GM12892 (cell line): ENCODE data around the gene NADSYN1.

Experiments
- DNase-seq: peaks from one replicate; pipeline ENCODE4 v3.0.0; 2011; ENCODE audit not compliant: insufficient read length
- FAIRE-seq: peaks from 2 replicates; lab custom pipeline; 2011; peaks lifted over from hg19 to GRCh38; lab: Jason Lieb, UNC
- POLR2A ChIP-seq: IDR thresholded peaks from 2 replicates; pipeline ENCODE4 v1.6.1; 2011; ENCODE audit warnings: low read depth, low read length, control low read depth
- POLR2AphosphoS5 ChIP-seq: IDR thresholded peaks from 2 replicates; pipeline ENCODE4 v1.6.1; 2011; ENCODE audit warnings: low read depth, low read length, control low read depth
- TAF1 ChIP-seq: IDR thresholded peaks from 2 replicates; pipeline ENCODE4 v1.6.1; 2011; ENCODE audit warnings: low read depth, mild to moderate bottlenecking, control low read depth, low read length, borderline replicate concordance

The NADSYN1 gene

DNA sequence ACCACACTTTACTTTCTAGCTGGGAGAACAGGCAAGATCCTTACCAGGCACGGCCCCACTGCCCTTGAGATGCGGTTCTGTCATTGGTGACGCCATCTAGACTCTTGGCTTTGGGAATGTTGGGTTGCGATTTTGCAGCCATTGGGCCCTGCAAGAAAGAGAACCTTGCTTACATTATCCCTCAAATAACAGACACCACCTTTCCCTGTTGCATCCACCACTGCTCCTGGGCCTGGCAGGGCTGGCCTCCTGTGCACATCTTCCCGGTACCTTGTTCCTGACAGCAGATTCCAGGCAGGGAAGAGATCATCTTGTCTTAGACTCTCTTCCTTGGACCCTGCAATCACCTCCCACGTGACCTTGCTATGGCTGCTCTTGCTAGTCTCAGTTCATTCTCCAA lies 8.2 kb upstream of the NADSYN1 start:
- no peak for DNase-seq
- no peak for TF ChIP-seq TAF1
- no peak for FAIRE-seq

DNA sequence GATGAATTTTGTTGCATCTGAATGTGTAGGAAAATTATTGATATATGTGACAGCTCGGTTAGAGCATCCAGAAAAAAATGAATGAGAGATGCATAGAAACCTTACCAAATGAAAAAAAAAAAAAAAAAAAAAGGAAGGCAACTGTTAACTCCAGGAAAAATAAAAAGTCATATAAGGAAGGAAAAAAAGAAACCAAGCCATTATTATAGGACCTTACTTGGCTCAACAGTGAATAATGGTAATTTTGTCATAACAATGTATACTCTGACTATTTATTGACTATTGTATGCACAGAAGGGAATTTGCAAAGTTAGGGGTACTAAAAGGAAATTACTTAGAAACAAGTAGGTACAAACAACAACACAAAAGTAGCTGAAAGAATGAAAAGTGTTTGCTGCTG lies 6.9 kb upstream of the NADSYN1 start:
- no peak for FAIRE-seq

DNA sequence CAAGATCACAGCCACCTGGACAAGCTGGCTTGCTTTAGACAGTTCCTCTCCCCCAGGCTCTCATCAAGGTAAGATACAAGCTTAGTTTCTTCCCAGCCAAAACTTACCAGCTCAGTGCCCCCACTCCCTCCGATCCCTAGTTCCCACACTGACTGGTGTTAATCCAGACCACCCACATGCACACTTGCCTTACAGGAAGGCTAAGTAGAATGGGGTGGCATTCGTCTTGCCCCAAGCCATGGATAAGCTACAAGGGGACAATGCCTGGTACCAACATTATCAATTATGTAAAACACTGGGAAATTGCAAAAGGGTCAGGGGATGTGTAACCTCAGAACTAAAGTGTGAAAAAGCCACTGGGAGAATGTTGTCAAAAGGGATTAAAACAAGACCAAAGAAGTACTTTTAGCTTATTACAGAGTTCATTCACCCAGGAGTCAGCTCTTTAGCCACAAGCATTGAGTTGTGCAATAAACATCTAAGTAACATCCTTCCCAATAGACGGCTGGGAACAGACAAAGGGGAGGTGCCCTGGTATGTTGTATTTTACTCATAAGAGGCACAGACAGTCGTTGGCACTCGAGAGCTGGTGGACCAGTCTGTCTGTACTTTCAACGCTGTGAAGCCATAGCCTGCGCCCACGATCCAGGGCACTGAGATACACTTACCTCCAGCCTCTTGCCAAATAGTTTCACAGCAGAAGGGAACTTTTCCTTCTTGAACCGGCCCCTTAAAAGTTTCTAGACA lies 5.9 kb upstream of the NADSYN1 start:
- peak; percentile 21 for FAIRE-seq
- TF ChIP-seq TAF1: no peak
- no peak for TF ChIP-seq POLR2AphosphoS5
- no peak for TF ChIP-seq POLR2A
- no peak for DNase-seq

More for the DNA sequence above, 6.9 kb upstream of the NADSYN1 start:
- no peak for DNase-seq
- TF ChIP-seq POLR2AphosphoS5 (no peak), TAF1 (no peak), POLR2A (no peak)

DNA sequence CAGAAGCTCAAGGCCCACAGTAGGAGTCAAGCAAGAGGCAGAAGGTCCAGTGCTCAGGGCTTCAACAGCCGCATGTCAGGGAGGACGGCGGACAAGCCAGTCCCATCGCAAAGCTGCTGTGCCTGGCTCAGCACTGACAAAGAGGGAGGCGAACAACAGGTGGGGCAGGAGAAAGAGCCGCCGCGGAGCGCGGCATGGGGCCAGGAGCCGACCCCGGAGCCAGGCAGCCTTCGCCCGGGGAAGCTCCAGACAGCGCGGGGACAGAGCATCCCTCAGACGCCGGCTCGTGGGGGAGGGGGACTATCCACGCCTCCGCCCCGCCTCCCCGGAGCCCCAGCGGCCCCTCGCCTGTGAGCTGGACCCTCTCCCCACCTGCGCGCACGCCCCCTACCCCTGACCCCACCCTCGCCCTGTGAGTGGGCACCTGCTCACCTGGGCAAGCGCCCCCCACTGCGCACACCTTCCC lies 5.2 kb upstream of the NADSYN1 start:
- TF ChIP-seq TAF1 (no peak), POLR2A (no peak), POLR2AphosphoS5 (no peak)
- peak; percentile 50 for DNase-seq
- FAIRE-seq: no peak

DNA sequence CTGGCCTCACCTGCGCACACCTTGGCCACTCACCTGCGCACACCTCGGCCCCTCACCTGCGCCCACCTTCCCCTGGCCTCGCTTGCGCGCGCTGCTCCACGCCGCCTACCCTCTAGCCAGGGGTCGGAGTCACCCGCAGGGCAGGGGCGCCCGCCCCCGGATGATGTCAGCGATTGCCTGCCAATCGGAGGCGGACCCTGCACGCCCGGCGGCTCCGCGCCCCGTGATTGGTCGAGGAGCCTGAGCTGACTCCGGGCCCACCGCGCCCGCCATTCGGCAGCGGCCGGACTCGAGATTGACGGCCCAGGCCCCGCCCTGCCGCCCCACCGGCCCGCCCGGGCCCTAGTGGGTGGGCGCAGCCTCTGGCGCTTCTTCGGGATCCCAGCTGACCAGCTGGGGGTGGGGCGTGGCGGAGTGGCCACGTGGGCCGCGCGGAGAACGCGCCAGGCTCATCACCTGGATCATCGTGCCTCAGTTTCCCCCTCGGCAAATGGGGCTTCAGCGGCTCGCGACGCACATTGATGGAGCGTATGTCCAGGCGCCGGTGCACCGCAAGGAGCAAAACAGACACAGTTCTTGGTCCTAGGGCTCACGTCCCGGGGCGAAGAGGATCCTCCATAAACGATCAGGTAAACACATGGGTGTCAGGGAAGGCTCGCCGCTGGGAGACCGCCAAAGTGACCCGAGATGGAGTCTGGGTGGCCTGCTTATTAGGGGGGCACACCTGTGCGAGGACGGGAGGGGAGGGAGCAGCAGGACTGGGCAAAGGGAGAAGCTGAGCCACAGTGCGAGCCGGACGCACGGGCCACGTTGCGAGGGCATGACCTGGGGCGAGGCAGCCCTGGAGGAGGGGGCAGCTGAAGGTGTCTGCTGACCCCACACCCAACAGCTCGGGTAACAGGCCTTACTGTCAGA lies 4.5 kb upstream of the NADSYN1 start, which contains the start of gene DHCR7:
Gene DHCR7, minus strand, starts transcription at position 137 of the 915 bp plus-strand sequence. CDS start 3,441 bp downstream, outside the sequence.
- DNase-seq (peak; percentile 98), FAIRE-seq (peak; percentile 95)
- peak; percentile 66; the same call in 1 of the 2 replicates for TF ChIP-seq POLR2A
- no peak for TF ChIP-seq TAF1

DNA sequence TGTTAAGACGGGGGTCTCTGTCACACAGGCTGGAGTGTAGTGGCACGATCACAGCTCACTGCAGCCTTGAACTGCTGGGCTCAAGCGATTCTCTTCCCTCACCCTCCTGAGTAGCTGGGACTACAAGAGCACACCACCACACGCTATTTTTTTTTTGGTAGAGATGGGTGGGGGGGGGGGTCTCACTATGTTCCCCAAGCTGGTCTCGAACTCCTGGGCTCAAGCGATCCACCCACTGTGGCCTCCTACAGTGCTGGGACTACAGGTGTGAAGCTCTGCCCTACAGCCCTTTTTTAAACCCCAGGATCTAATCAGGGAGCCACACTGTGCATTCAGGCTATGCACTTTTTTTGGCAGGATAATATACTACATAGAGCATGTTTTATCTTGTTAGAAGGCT lies 3.4 kb upstream of the NADSYN1 start:
- no peak for TF ChIP-seq POLR2A
- no peak for TF ChIP-seq TAF1
- TF ChIP-seq POLR2AphosphoS5: no peak
- FAIRE-seq (no peak), DNase-seq (no peak)

DNA sequence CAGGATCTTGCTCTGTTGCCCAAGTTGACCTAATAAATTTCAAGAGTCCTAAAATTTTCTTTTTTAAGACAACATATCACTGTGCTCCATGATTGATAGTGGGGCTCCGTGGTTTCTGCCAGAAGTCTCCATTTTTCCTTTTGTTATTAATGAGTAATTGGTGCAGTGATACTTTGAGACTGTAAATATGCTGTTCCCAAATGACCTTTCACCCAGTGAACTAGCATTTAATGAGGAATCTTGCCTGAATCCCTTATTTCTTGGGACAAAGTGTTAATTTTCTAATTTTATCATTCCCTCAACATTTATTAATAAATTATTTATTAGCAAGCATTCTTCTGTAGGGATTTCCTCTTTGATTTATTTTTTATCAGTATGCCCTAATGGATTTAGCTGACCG lies 2.5 kb upstream of the NADSYN1 start:
- no peak for DNase-seq
- FAIRE-seq: no peak
- no peak for TF ChIP-seq POLR2AphosphoS5
- no peak for TF ChIP-seq POLR2A
- TF ChIP-seq TAF1: no peak

DNA sequence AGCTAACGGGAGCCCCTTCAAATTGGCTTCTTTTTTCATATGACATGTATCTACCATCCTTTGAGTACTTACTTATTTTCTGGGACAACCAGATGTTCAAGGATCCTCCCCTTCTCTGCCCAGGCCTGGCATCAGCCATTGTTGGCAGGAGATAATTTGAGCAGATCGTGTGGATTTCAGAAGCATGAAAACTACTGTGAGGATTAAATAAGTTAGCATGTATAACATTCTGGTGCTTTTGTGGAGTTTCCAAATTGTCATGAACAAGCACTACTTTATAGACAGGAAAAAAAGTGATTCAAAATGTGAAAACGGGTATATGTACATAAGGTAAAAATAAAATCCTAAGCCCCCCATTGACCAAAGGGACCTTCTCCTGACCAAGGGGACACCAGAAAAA lies 2.1 kb upstream of the NADSYN1 start:
- FAIRE-seq (no peak), DNase-seq (no peak)
- no peak for TF ChIP-seq POLR2AphosphoS5
- TF ChIP-seq TAF1: no peak
- no peak for TF ChIP-seq POLR2A

DNA sequence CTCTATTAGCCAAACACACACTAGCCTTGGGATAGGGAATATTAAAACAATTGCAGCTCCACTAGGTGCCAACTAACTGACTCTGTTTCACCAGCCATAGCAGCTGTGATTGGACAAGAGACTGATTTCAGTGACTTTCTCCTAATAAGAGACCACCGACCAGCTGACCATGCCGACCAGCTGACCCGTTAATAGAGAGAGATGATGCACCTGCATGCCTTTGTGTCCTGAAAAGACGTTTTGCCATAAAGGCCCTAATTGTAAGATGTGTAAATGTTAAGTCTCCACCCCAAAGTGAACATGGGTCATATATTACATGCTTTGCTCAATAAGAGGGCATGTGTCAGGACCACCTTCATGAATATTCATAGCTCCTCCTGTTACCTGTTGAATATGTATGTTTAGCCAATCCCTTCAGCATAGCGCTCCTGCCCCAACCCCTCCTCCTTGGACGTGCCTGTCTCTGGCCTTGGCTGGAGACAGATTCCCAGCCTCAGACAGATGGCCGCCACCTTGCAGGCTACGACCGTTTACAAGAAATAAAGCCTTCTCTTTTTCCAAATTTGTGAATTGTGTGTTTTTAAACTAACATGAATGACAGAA lies 1.3 kb upstream of the NADSYN1 start:
- DNase-seq (no peak), FAIRE-seq (peak; percentile 30)
- no peak for TF ChIP-seq POLR2A

DNA sequence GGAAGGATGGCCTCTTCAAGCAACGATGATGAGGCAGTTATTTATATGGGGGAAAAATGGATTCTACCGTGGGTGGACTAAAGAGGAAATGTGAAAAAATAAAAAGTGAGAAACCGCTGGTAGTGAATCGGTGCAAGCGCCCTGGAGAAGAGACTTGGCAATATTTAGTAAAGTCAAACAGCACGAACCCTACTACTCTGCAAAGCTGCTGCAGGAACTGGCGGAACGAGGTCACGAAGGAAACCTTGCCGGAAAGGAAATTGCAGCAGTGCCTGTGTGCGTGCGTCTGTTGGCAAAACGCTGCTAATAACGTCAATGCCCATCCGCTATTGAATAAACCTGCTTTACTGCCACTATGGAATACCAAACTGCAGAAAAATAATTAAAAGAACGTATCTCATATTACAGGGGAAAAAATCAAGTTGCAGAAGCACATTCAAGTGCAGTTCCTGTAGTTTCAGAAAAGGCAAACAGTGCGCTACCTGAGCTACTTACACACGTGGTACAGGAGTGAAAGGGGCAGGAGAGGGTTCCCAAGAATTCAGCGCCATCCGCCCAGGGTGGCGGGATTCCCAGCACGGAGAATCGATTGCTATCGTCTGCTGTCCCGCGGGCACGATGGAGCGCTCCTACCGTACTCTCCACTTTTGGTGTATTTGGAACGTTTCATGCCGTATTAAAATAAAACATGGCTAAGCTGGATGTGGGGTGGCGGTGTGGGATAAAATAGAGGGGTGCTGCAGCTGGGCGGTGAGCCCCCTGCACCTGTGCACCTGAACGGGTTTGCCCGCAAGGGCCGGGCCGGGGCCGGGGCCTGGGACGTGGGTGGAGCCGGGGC lies 585 bp upstream of the NADSYN1 start:
- TF ChIP-seq TAF1: no peak
- TF ChIP-seq POLR2A: 0 out of 2 replicates have a peak, but pooled peaks have one; percentile 2
- DNase-seq: no peak
- FAIRE-seq: peak; percentile 48

DNA sequence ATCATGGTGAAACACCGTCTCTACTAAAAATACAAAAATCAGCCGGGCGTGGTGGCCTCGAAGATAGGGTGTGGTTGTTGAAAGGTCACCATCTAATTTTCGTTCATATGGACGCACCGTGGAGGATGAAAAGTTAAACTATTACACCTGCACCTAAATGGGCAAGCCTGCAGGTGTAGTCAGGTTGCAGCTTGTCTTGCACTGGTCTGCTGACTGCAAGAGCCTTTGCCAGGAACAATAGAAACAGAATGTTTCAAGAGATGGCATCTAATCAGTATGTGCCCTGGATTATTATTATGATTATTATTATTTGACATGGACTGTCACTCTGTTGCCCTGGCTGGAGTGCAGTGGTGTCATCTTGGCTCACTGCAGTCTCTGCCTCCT lies 908 bp downstream of the NADSYN1 start:
- peak; percentile 53 for FAIRE-seq
- no peak for TF ChIP-seq POLR2A
- TF ChIP-seq POLR2AphosphoS5: no peak
- TF ChIP-seq TAF1: no peak
- no peak for DNase-seq
